GM21367 (cell line): ENCODE measurements around the gene METTL27.
A peak's percentile ranks its signal among the peaks of the same experiment; 100 is the strongest.
"Not testable (repeated sequence)": the region's sequence is repeated elsewhere in the genome, so short reads cannot be mapped to it uniquely, and the experiment has no call there.

Experiments
- ATAC-seq: cut with Tn5 transposase; IDR thresholded peaks from one replicate; pipeline ENCODE4 v1.9.1; 2021; ENCODE audit not compliant: unreplicated experiment

METTL27 gene

GRCh38 chr7:73869011-73869798 is 26.9 kb upstream of the METTL27 start:
- no peak for ATAC-seq

- no peak for ATAC-seq
Observed at GRCh38 chr7:73866446-73866767, 24.1 kb upstream of the METTL27 start.

GRCh38 chr7:73865738-73866445 is 23.6 kb upstream of the METTL27 start:
- no peak for ATAC-seq

GRCh38 chr7:73864981-73865711 is 22.8 kb upstream of the METTL27 start:
- ATAC-seq: no peak

- ATAC-seq: no peak
Observed at GRCh38 chr7:73861305-73861704, 19.0 kb upstream of the METTL27 start.

GRCh38 chr7:73860859-73861258 is 18.5 kb upstream of the METTL27 start, which contains the start of gene TMEM270:
Gene TMEM270 (plus strand): TSS chr7:73861159. CDS start chr7:73861195, 36 bp downstream.
- no peak for ATAC-seq

GRCh38 chr7:73858807-73859206 is 16.5 kb upstream of the METTL27 start:
- no peak for ATAC-seq

- ATAC-seq: no peak
Observed at GRCh38 chr7:73856941-73857340, 14.6 kb upstream of the METTL27 start.

- ATAC-seq: no peak
Observed at GRCh38 chr7:73852500-73852899, 10.2 kb upstream of the METTL27 start.

- ATAC-seq: peak; percentile 73
Observed at GRCh38 chr7:73851410-73852338, 9.4 kb upstream of the METTL27 start.

GRCh38 chr7:73850781-73851207 is 8.5 kb upstream of the METTL27 start:
- no peak for ATAC-seq

- no peak for ATAC-seq
Observed at GRCh38 chr7:73847941-73848723, 5.8 kb upstream of the METTL27 start.

- ATAC-seq: not testable (repeated sequence)
Observed at GRCh38 chr7:73845701-73846195, 3.4 kb upstream of the METTL27 start.

- ATAC-seq: no peak
Observed at GRCh38 chr7:73844848-73845460, 2.6 kb upstream of the METTL27 start.

- ATAC-seq: no peak
Observed at GRCh38 chr7:73844131-73844547, 1.8 kb upstream of the METTL27 start.

- no peak for ATAC-seq
Observed at GRCh38 chr7:73841689-73842066, 638 bp downstream of the METTL27 start.

- ATAC-seq: no peak
Observed at GRCh38 chr7:73840715-73841379, 1.5 kb downstream of the METTL27 start.
